ENCODE measurements around the gene CD40. TPM values are rescaled to one million over a fixed set of nuclear protein-coding genes. Genes with fewer than 3 reads are reported as not detected.
"Not testable (repeated sequence)": the region's sequence is repeated elsewhere in the genome, so short reads cannot be mapped to it uniquely, and the experiment has no call there.

The CD40 gene
- polyA plus RNA-seq, 1 experiment: 0.21 TPM

DNA sequence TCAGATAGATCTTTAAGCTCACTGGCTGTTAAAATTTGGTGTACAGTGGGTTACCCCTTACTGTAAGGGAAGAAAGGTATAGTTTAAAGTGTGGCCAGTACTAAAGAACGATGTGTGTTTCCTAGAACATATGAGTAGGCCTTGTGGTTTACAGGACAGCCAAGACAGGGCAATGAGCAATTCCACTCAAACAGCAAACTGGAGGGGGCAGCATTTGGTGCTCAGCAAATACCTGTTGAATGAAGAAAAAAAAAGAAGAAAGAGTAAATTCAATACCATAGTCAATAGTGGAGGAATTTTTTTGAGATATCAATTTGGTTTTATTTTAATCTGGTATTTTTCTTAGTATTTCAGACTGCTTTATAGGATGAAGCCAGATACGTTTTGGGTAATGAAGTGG, 24.6 kb upstream of the CD40 start:
- ChIA-PET POLR2A (no interaction called here), CTCF (no interaction called here)
- TF ChIP-seq, protein P1, sequence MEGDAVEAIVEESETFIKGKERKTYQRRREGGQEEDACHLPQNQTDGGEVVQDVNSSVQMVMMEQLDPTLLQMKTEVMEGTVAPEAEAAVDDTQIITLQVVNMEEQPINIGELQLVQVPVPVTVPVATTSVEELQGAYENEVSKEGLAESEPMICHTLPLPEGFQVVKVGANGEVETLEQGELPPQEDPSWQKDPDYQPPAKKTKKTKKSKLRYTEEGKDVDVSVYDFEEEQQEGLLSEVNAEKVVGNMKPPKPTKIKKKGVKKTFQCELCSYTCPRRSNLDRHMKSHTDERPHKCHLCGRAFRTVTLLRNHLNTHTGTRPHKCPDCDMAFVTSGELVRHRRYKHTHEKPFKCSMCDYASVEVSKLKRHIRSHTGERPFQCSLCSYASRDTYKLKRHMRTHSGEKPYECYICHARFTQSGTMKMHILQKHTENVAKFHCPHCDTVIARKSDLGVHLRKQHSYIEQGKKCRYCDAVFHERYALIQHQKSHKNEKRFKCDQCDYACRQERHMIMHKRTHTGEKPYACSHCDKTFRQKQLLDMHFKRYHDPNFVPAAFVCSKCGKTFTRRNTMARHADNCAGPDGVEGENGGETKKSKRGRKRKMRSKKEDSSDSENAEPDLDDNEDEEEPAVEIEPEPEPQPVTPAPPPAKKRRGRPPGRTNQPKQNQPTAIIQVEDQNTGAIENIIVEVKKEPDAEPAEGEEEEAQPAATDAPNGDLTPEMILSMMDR (IDR thresholded peaks at IDR 0.05; ENCODE audit: low read depth, low read length): no peak
- H3K27me3 ChIP-seq (ENCODE audit: control insufficient read depth, insufficient read depth, low read length): peaks cover 2% of the 10 kb centered on the region
- H3K4me3 ChIP-seq (ENCODE audit: low read depth, low read length): no peak overlapping the region
- DNase-seq (ENCODE audit: low read depth, low spot score): no peak
- peaks cover 4% of the 10 kb centered on the region; the same call in 1 of the 2 replicates for H3K9me3 ChIP-seq (ENCODE audit: control insufficient read depth, insufficient read depth, low read length)
- no peak overlapping the region for H3K27ac ChIP-seq (ENCODE audit: low read depth, low read length)

GRCh38 chr20:46099491-46100287, 18.4 kb upstream of the CD40 start:
- TF ChIP-seq, protein P1 (IDR thresholded peaks at IDR 0.05; ENCODE audit: low read depth, low read length): no peak
- POLR2A ChIA-PET: no interaction called here
- Histone ChIP-seq H3K4me3 (ENCODE audit: low read depth, low read length) (no peak overlapping the region), H3K27ac (ENCODE audit: low read depth, low read length) (no peak overlapping the region), H3K9me3 (ENCODE audit: control insufficient read depth, insufficient read depth, low read length) (no peaks in the 10 kb centered on the region; the same call in 1 of the 2 replicates), H3K27me3 (ENCODE audit: control insufficient read depth, insufficient read depth, low read length) (peaks cover 21% of the 10 kb centered on the region)
- CTCF ChIA-PET: no interaction called here
- no peak for DNase-seq (ENCODE audit: low read depth, low spot score)

DNA sequence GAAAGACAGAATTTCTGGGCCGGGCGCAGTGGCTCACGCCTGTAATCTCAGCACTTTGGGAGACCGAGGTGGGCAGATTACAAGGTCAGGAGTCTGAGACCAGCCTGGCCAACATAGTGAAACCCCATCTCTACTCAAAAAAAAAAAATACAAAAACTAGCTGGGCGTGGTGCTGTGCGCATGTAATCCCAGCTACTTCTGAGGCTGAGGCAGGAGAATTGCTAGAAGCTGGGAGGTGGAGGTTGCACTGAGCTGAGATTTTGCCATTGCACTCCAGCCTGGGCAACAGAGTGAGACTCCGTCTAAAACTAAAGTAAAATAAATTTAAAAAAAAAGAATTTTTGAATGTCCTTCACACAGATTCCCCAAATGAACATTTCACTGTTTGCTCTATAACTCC, 17.7 kb upstream of the CD40 start:
- H3K4me3 ChIP-seq (ENCODE audit: low read depth, low read length); CTCF ChIA-PET; H3K27ac ChIP-seq (ENCODE audit: low read depth, low read length); DNase-seq (ENCODE audit: low read depth, low spot score); H3K9me3 ChIP-seq (ENCODE audit: control insufficient read depth, insufficient read depth, low read length); POLR2A ChIA-PET: not testable (repeated sequence)
- peaks cover 25% of the 10 kb centered on the region for H3K27me3 ChIP-seq (ENCODE audit: control insufficient read depth, insufficient read depth, low read length)

DNA sequence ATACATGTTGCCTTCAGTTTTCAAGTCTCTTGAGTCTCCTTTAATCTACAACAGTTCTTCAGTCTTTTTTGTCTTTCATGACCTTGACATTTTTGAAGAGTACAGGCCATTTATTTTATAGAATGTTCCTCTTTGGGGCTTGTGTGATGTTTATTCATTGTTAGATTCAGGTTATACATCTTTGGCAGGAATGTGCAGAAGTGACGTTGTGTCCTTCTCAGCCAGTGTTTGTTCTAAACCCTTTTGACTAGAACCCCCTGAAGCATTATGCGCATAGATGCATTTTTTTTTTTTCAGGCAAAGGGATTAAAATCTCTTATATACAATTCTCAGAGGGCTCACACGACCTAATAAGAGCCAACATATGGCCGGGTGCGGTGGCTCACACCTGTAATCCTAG, 17.1 kb upstream of the CD40 start:
- Histone ChIP-seq H3K9me3 (ENCODE audit: control insufficient read depth, insufficient read depth, low read length) (no peaks in the 10 kb centered on the region; the same call in 1 of the 2 replicates), H3K4me3 (ENCODE audit: low read depth, low read length) (no peak overlapping the region), H3K27me3 (ENCODE audit: control insufficient read depth, insufficient read depth, low read length) (peaks cover 25% of the 10 kb centered on the region), H3K27ac (ENCODE audit: low read depth, low read length) (no peak overlapping the region)
- POLR2A ChIA-PET: no interaction called here
- TF ChIP-seq, protein P1 (IDR thresholded peaks at IDR 0.05; ENCODE audit: low read depth, low read length): no peak
- no peak for DNase-seq (ENCODE audit: low read depth, low spot score)
- CTCF ChIA-PET: no interaction called here

DNA sequence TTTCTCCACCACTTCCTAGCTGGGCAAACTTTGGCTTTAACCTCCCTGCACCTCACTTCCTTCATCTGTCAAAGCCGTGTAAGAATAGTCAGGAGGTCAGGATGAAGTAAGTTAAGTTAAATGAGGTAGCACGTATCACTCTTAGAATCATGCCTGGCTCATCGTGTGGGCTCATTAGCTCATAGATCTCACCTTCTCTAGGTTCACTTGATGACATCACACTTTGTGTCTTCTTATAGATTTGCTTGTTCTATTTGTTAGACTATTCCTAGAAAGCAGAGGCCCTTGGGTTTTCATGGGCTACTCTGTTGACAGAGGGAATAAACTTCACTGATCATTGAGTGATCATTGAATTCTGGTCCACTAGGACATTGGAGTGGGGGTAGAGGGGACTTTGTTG, 16.2 kb upstream of the CD40 start:
- TF ChIP-seq, protein P1 (IDR thresholded peaks at IDR 0.05; ENCODE audit: low read depth, low read length): no peak
- POLR2A ChIA-PET: no interaction called here
- peaks cover 26% of the 10 kb centered on the region for H3K27me3 ChIP-seq (ENCODE audit: control insufficient read depth, insufficient read depth, low read length)
- no peak overlapping the region for H3K4me3 ChIP-seq (ENCODE audit: low read depth, low read length)
- no peak overlapping the region for H3K27ac ChIP-seq (ENCODE audit: low read depth, low read length)
- no peak for DNase-seq (ENCODE audit: low read depth, low spot score)
- CTCF ChIA-PET: no interaction called here
- no peaks in the 10 kb centered on the region; the same call in 1 of the 2 replicates for H3K9me3 ChIP-seq (ENCODE audit: control insufficient read depth, insufficient read depth, low read length)

Data from AG04450 (cell line).